SK-N-SH (cell line): ENCODE measurements around the gene ZFYVE26. TPM values are rescaled to one million over a fixed set of nuclear protein-coding genes. Genes with fewer than 3 reads are reported as not detected.

ENCODE experiments used
- CTCF ChIA-PET: fragments of 300-600, 350-600 bp; formaldehyde crosslinking; extraction: SDS; loops from one replicate; lab custom pipeline; 2021; lab: Yijun Ruan, JAX
- POLR2A ChIA-PET: fragments of 350-600 bp; sonication (Branson Sonifier 250); formaldehyde crosslinking; extraction: SDS; loops from one replicate; lab custom pipeline; 2020; ENCODE audit warnings: antibody characterized with exemption, inconsistent platforms; lab: Yijun Ruan, JAX
- DNase-seq: peaks from one replicate; pipeline ENCODE4 v3.0.0; 2012
- H2AFZ ChIP-seq: fragments of 200-600 bp; sonication (generic); 2 replicates; pipeline ENCODE4 v1.8.1; 2016; ENCODE audit warnings: antibody characterized with exemption, mild to moderate bottlenecking, low read depth
- H3F3A ChIP-seq: fragments of 200-600 bp; sonication (generic); replicated peaks from 2 replicates; pipeline ENCODE3; 2016; ENCODE audit warnings: antibody characterized with exemption, mild to moderate bottlenecking; ENCODE audit not compliant: insufficient read depth
- H3K27ac ChIP-seq, 2 experiments: fragments of 200-500 bp in 1 of 2; fragments of 200-600 bp in 1 of 2; sonication (Bioruptor generic) in 1 of 2; sonication (generic), shearing (Covaris generic) in 1 of 2; 2 replicates each; pipeline versions ENCODE4 v1.5.1 to v1.6.1; 2014 to 2016; ENCODE audit warnings: low read depth in 2 of 2, inconsistent platforms in 1 of 2, low read length in 1 of 2, mild to moderate bottlenecking in 1 of 2, mixed read lengths in 1 of 2
- H3K27me3 ChIP-seq: fragments of 200-600 bp; sonication (generic), shearing (Covaris generic); 2 replicates; pipeline ENCODE4 v1.6.1; 2016; ENCODE audit warnings: mixed run types; ENCODE audit not compliant: insufficient read depth
- H3K36me3 ChIP-seq, 2 experiments: fragments of 200-500 bp in 1 of 2; fragments of 200-600 bp in 1 of 2; sonication (Bioruptor generic) in 1 of 2; sonication (generic) in 1 of 2; replicated peaks in 1 of 2; 2 replicates each; pipeline versions ENCODE3 to v1.5.1; 2014 to 2016; ENCODE audit warnings: low read length in 1 of 2, mild to moderate bottlenecking in 1 of 2; ENCODE audit not compliant: insufficient read depth in 2 of 2, control insufficient read depth in 1 of 2
- H3K4me1 ChIP-seq, 2 experiments: fragments of 200-500 bp in 1 of 2; fragments of 200-600 bp in 1 of 2; sonication (Bioruptor generic) in 1 of 2; sonication (generic), shearing (Covaris generic) in 1 of 2; 2 replicates each; pipeline versions ENCODE4 v1.5.1 to v1.6.1; 2014 to 2016; ENCODE audit warnings: low read depth in 1 of 2, low read length in 1 of 2, mixed run types in 1 of 2; ENCODE audit not compliant: insufficient read depth in 2 of 2, control insufficient read depth in 1 of 2
- H3K4me2 ChIP-seq: fragments of 200-600 bp; sonication (generic), shearing (Covaris generic); 2 replicates; pipeline ENCODE4 v1.6.1; 2017; ENCODE audit warnings: mixed run types
- H3K4me3 ChIP-seq, 2 experiments: fragments of 200-500 bp in 1 of 2; fragments of 200-600 bp in 1 of 2; sonication (Bioruptor generic) in 1 of 2; sonication (generic), shearing (Covaris generic) in 1 of 2; 2 replicates each; pipeline versions ENCODE4 v1.5.1 to v1.8.1; 2014 to 2016; ENCODE audit warnings: low read depth in 2 of 2, inconsistent platforms in 1 of 2, low read length in 1 of 2, mild to moderate bottlenecking in 1 of 2, mixed read lengths in 1 of 2, moderate library complexity in 1 of 2
- H3K79me2 ChIP-seq: fragments of 200-600 bp; sonication (generic); 2 replicates; pipeline ENCODE4 v1.8.1; 2017; ENCODE audit warnings: mild to moderate bottlenecking; ENCODE audit not compliant: insufficient read depth
- H3K9ac ChIP-seq: fragments of 200-600 bp; sonication (generic); 2 replicates; pipeline ENCODE4 v1.6.1; 2017; ENCODE audit warnings: mixed run types
- H3K9me2 ChIP-seq: fragments of 200-600 bp; sonication (generic); 2 replicates; pipeline ENCODE4 v1.6.1; 2017; ENCODE audit warnings: mixed run types
- H3K9me3 ChIP-seq: fragments of 200-600 bp; sonication (generic); 2 replicates; pipeline ENCODE4 v1.6.1; 2017; ENCODE audit warnings: mixed run types, mild to moderate bottlenecking, moderate library complexity
- H4K20me1 ChIP-seq: fragments of 200-600 bp; sonication (generic); 2 replicates; pipeline ENCODE4 v1.6.1; 2017; ENCODE audit warnings: mild to moderate bottlenecking, mixed run types; ENCODE audit not compliant: insufficient read depth
- CHD2 ChIP-seq: fragments of 150-350 bp; IDR thresholded peaks from 2 replicates; pipeline ENCODE4 v1.6.1; 2018; ENCODE audit warnings: low read length; ENCODE audit not compliant: partially characterized antibody
- ELF1 ChIP-seq: IDR thresholded peaks from 2 replicates; pipeline ENCODE4 v1.4.0; 2012
- EP300 ChIP-seq, 2 experiments: IDR thresholded peaks; 2 replicates each; pipeline versions ENCODE4 v1.4.0 to v1.6.1; 2012; ENCODE audit warnings: borderline replicate concordance in 1 of 2, low read depth in 1 of 2, low read length in 1 of 2
- EZH2phosphoT487 ChIP-seq: fragments of 200-600 bp; sonication (generic); IDR thresholded peaks from 2 replicates; pipeline ENCODE4 v1.6.1; 2017; ENCODE audit warnings: low read depth, mixed run types, mild to moderate bottlenecking, antibody characterized with exemption, moderate library complexity, borderline replicate concordance
- FOXJ3 ChIP-seq: sonication (generic); formaldehyde crosslinking; IDR thresholded peaks from 2 replicates; pipeline ENCODE4 v1.5.1; 2020; ENCODE audit warnings: mild to moderate bottlenecking, missing genetic modification reagents
- FOXM1 ChIP-seq: IDR thresholded peaks from 2 replicates; pipeline ENCODE4 v1.4.0; 2012; ENCODE audit warnings: low read depth, mild to moderate bottlenecking
- GABPA ChIP-seq: IDR thresholded peaks from 2 replicates; pipeline ENCODE4 v1.4.0; 2012; ENCODE audit warnings: low read depth, mild to moderate bottlenecking
- GATA2 ChIP-seq: sonication (generic); formaldehyde crosslinking; IDR thresholded peaks from 2 replicates; pipeline ENCODE4 v1.5.0; 2020; ENCODE audit warnings: mild to moderate bottlenecking, missing genetic modification reagents
- JUND ChIP-seq: IDR thresholded peaks from 2 replicates; pipeline ENCODE4 v1.4.0; 2012
- MXI1 ChIP-seq: IDR thresholded peaks from 2 replicates; pipeline ENCODE4 v1.6.1; 2012; ENCODE audit warnings: mild to moderate bottlenecking, low read depth, low read length, improper control_type of control experiment
- NRF1 ChIP-seq: IDR thresholded peaks from 2 replicates; pipeline ENCODE4 v1.6.1; 2012; ENCODE audit warnings: low read depth, mild to moderate bottlenecking, low read length
- PBX3 ChIP-seq: IDR thresholded peaks from 2 replicates; pipeline ENCODE4; 2012
- POLR2AphosphoS5 ChIP-seq: IDR thresholded peaks from 2 replicates; pipeline ENCODE4 v1.6.1; 2012; ENCODE audit warnings: low read depth, low read length
- RCOR1 ChIP-seq: fragments of 150-350 bp; IDR thresholded peaks from 2 replicates; pipeline ENCODE4 v1.6.1; 2017; ENCODE audit warnings: antibody characterized with exemption, low read length
- RXRA ChIP-seq: IDR thresholded peaks from 2 replicates; pipeline ENCODE4 v1.4.0; 2012; ENCODE audit warnings: low read depth, mild to moderate bottlenecking, borderline replicate concordance
- SIN3A ChIP-seq: IDR thresholded peaks from 2 replicates; pipeline ENCODE4 v1.6.1; 2012; ENCODE audit warnings: low read depth, mild to moderate bottlenecking, low read length, moderate library complexity, borderline replicate concordance
- SMC3 ChIP-seq: IDR thresholded peaks from 2 replicates; pipeline ENCODE4 v1.6.1; 2012; ENCODE audit warnings: low read depth, low read length, improper control_type of control experiment
- TEAD4 ChIP-seq: IDR thresholded peaks from 2 replicates; pipeline ENCODE4 v1.4.0; 2012; ENCODE audit warnings: mild to moderate bottlenecking, borderline replicate concordance; ENCODE audit not compliant: insufficient read depth
- USF1 ChIP-seq: IDR thresholded peaks from 2 replicates; pipeline ENCODE4 v1.4.0; 2012; ENCODE audit warnings: low read depth, borderline replicate concordance
- YY1 ChIP-seq: IDR thresholded peaks from 2 replicates; pipeline ENCODE4 v1.4.0; 2012; ENCODE audit warnings: low read depth, mild to moderate bottlenecking
- WGBS: methylation state at CpG from one replicate; pipeline ENCODE4 v1.1.6; 2017; ENCODE audit warnings: low lambda C conversion rate; 5-methylcytosine and 5-hydroxymethylcytosine counted together
- polyA plus RNA-seq, 3 experiments: library from polyadenylated mRNA; depleted of rRNA; stranded (reverse); fragments of >200 nt; gene quantifications; 2 replicates each; pipeline ENCODE4 v1.2.3, GENCODE V29; 2012
- TF ChIP-seq, protein P1 (sequence below): IDR thresholded peaks from 2 replicates; pipeline ENCODE4 v1.6.1; 2012; ENCODE audit warnings: mild to moderate bottlenecking, low read depth, low read length, moderate library complexity
- TF ChIP-seq, protein P2 (sequence below): fragments of 150-350 bp; IDR thresholded peaks from 2 replicates; pipeline ENCODE4 v1.6.1; 2016; ENCODE audit warnings: mild to moderate bottlenecking, low read depth, low read length
- TF ChIP-seq, protein P3 (sequence below): IDR thresholded peaks from 2 replicates; pipeline ENCODE4 v1.4.0; 2012; ENCODE audit warnings: low read depth

The ZFYVE26 gene
- polyA plus RNA-seq, 1 of the 3 experiments (the other 2 are of a cell fraction): 5.6 TPM

GRCh38 chr14:67819563-67820421, 3.4 kb upstream of the ZFYVE26 start, which contains the start of gene RAD51B:
RAD51B (plus strand) TSS chr14:67819779.
- Histone ChIP-seq H3K4me2 (peak within 1 kb of the TSS; percentile 87), H2AFZ (peak within 1 kb of the TSS; percentile 93), H3K9me3 (no peaks in the 10 kb centered on the region), H3K4me3 (peak within 1 kb of the TSS; percentile 70 to 87), H3K36me3 (peaks cover 0 to 4% of the 10 kb centered on the region in 2 experiments), H3F3A (no peaks in the 10 kb centered on the region), H3K27ac (peak within 1 kb of the TSS in 1 of 2 experiments; percentile 5; a peak in 1 of 4 replicates), H4K20me1 (no peaks in the 10 kb centered on the region), H3K79me2 (peaks cover 15% of the 10 kb centered on the region), H3K9me2 (no peaks in the 10 kb centered on the region), H3K9ac (peak within 1 kb of the TSS; percentile 82), H3K27me3 (no peaks in the 10 kb centered on the region), H3K4me1 (peaks cover 8 to 17% of the 10 kb centered on the region in 2 experiments)
- under 1% methylated on average over 28 of the region's 30 CpGs for WGBS
- TF ChIP-seq FOXJ3 (CRISPR knock-in tag): no peak
- no peak for TF ChIP-seq NRF1
- TF ChIP-seq GABPA: no peak
- TF ChIP-seq MXI1: 0 out of 2 replicates have a peak, but pooled peaks have one; percentile 4
- TF ChIP-seq ELF1: no peak
- TF ChIP-seq GATA2 (CRISPR knock-in tag): no peak
- no peak for TF ChIP-seq EZH2phosphoT487
- TF ChIP-seq USF1: no peak
- TF ChIP-seq SIN3A: peak; percentile 46; the same call in 1 of the 2 replicates
- TF ChIP-seq RCOR1: no peak
- peak; percentile 89 for TF ChIP-seq CHD2
- TF ChIP-seq, protein P1, sequence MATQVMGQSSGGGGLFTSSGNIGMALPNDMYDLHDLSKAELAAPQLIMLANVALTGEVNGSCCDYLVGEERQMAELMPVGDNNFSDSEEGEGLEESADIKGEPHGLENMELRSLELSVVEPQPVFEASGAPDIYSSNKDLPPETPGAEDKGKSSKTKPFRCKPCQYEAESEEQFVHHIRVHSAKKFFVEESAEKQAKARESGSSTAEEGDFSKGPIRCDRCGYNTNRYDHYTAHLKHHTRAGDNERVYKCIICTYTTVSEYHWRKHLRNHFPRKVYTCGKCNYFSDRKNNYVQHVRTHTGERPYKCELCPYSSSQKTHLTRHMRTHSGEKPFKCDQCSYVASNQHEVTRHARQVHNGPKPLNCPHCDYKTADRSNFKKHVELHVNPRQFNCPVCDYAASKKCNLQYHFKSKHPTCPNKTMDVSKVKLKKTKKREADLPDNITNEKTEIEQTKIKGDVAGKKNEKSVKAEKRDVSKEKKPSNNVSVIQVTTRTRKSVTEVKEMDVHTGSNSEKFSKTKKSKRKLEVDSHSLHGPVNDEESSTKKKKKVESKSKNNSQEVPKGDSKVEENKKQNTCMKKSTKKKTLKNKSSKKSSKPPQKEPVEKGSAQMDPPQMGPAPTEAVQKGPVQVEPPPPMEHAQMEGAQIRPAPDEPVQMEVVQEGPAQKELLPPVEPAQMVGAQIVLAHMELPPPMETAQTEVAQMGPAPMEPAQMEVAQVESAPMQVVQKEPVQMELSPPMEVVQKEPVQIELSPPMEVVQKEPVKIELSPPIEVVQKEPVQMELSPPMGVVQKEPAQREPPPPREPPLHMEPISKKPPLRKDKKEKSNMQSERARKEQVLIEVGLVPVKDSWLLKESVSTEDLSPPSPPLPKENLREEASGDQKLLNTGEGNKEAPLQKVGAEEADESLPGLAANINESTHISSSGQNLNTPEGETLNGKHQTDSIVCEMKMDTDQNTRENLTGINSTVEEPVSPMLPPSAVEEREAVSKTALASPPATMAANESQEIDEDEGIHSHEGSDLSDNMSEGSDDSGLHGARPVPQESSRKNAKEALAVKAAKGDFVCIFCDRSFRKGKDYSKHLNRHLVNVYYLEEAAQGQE: 0 out of 2 replicates have a peak, but pooled peaks have one; percentile 25
- TF ChIP-seq JUND: no peak
- TF ChIP-seq TEAD4: no peak
- TF ChIP-seq FOXM1: no peak
- no peak for TF ChIP-seq EP300 (IDR thresholded peaks at IDR 0.05; ENCODE audit: borderline replicate concordance in 1 of 2, low read depth in 1 of 2, low read length in 1 of 2)
- TF ChIP-seq, protein P2, sequence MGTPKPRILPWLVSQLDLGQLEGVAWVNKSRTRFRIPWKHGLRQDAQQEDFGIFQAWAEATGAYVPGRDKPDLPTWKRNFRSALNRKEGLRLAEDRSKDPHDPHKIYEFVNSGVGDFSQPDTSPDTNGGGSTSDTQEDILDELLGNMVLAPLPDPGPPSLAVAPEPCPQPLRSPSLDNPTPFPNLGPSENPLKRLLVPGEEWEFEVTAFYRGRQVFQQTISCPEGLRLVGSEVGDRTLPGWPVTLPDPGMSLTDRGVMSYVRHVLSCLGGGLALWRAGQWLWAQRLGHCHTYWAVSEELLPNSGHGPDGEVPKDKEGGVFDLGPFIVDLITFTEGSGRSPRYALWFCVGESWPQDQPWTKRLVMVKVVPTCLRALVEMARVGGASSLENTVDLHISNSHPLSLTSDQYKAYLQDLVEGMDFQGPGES: peak; percentile 87
- no peak for TF ChIP-seq PBX3
- TF ChIP-seq, protein P3, sequence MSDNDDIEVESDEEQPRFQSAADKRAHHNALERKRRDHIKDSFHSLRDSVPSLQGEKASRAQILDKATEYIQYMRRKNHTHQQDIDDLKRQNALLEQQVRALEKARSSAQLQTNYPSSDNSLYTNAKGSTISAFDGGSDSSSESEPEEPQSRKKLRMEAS: 0 out of 2 replicates have a peak, but pooled peaks have one; percentile 31
- TF ChIP-seq POLR2AphosphoS5: peak; percentile 60; the same call in 1 of the 2 replicates
- TF ChIP-seq YY1: no peak
- TF ChIP-seq SMC3: no peak
- TF ChIP-seq RXRA: no peak
- POLR2A ChIA-PET: interaction anchor here (0.6 to 0.7 kb wide), 2 partner anchors 115 to 1394 kb away, joined by 3 read pairs; no protein-coding TSS in a partner anchor
- CTCF ChIA-PET: interaction anchor here (0.7 kb wide), 1 partner anchor 18 kb away, joined by 4 read pairs; no protein-coding TSS in a partner anchor
- DNase-seq: peak; percentile 82
